ENCODE measurements around the gene NDUFB2.

NDUFB2 gene

DNA sequence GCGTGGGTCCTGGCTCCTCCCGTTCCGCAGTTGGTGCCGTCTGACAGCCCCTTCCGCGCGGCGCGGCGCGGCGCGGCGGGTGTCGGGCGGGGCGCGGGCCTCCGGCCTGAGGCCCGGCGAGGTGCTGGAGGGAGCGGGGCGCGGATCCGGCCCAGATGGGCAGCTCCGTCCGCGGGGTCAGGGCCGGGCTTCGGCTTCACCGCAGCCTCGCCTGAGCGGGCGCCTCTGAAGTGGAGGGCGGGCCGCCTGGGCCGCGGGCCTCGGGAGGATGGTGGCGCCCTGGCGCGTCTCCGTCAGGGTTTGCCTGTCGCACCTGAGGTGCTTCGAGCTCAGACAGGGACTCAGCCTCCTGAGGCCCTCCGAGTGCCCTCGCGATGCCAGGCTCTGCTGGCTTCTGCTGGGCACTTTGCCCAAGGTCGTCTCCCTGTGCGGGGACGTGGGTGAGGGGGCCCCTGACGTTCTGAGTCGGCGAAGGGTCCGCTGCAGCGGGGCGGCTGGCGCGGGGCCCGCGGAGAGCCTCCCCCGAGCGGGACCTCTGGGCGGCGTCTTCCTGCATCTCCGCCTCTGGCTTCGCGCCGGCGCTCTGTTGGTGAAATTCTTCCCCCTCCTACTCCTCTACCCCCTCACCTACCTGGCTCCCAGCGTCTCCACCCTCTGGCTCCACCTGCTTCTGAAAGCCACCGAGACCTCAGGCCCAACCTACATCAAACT lies 23.3 kb upstream of the NDUFB2 start:
- Histone ChIP-seq H3K18ac (ENCODE audit: low read length) (peak overlapping the region; percentile 85), H3K4me3 (ENCODE audit: low read depth, low read length) (peak overlapping the region; percentile 79), H3K4me1 (ENCODE audit: control insufficient read depth in 1 of 2, insufficient read depth in 2 of 2, low read length in 2 of 2) (peaks cover 2 to 5% of the 10 kb centered on the region in 2 experiments), H4K12ac (ENCODE audit: low read depth, low read length) (peak overlapping the region; percentile 70), H2BK12ac (ENCODE audit: low read length) (no peak overlapping the region), H3K4me2 (ENCODE audit: low read length) (peak overlapping the region; percentile 97), H2AK5ac (ENCODE audit: low read length) (no peak overlapping the region), H3K14ac (ENCODE audit: low read length) (peak overlapping the region; percentile 22), H2BK120ac (ENCODE audit: insufficient read depth, low read length, poor library complexity) (peak overlapping the region; percentile 77), H4K91ac (ENCODE audit: low read depth, low read length) (peak overlapping the region; percentile 79), H3K79me1 (ENCODE audit: low read length) (peaks cover 6% of the 10 kb centered on the region), H2BK5ac (ENCODE audit: low read depth, low read length, poor library complexity) (peak overlapping the region; percentile 24), H3K27me3 (ENCODE audit: insufficient read depth, low read length) (no peaks in the 10 kb centered on the region), H3K9me3 (ENCODE audit: insufficient read depth, low read depth, low read length) (no peaks in the 10 kb centered on the region), H4K8ac (ENCODE audit: low read depth, low read length) (peak overlapping the region; percentile 56), H2AFZ (ENCODE audit: insufficient read depth, low read length, poor library complexity) (peak overlapping the region; percentile 83), H3K79me2 (ENCODE audit: control insufficient read depth, insufficient read depth, low read length, poor library complexity) (peaks cover 4% of the 10 kb centered on the region), H3K9ac (ENCODE audit: low read length) (peak overlapping the region; percentile 74), H3K4ac (ENCODE audit: low read depth, low read length) (peak overlapping the region; percentile 59), H3K36me3 (ENCODE audit: control insufficient read depth in 1 of 2, insufficient read depth in 2 of 2, low read length in 2 of 2) (no peaks in the 10 kb centered on the region), H3K23ac (ENCODE audit: low read length) (no peak overlapping the region), H3K27ac (ENCODE audit: low read depth, low read length) (peak overlapping the region; percentile 59)
- peak; percentile 59 to 69 for DNase-seq
- WGBS (ENCODE audit: extremely low coverage, insufficient coverage, insufficient read length): no CpG with 5 or more reads among the region's 72 CpGs

DNA sequence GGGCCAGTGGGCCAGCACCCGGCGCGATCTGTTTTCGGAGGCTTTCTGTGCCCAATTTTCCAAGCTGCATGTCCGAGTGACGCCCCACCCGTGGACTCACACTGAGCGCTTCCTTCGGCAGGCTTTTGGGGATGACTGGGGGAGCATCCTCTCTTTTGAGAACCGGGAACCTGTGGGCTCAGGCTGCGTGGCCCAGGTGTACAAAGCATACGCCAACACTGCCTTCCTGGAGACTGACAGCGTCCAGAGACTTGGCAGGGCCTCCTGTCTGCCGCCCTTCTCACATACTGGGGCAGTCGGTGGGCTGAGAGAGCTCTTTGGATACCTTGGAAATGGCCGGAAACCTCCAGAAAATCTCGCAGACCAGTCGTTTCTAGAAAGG lies 22.7 kb upstream of the NDUFB2 start:
- H3K18ac ChIP-seq (ENCODE audit: low read length): peak overlapping the region; percentile 25
- H3K27me3 ChIP-seq (ENCODE audit: insufficient read depth, low read length): no peaks in the 10 kb centered on the region
- H3K9ac ChIP-seq (ENCODE audit: low read length): no peak overlapping the region
- H3K23ac ChIP-seq (ENCODE audit: low read length): no peak overlapping the region
- H3K79me1 ChIP-seq (ENCODE audit: low read length): peaks cover 6% of the 10 kb centered on the region
- H3K79me2 ChIP-seq (ENCODE audit: control insufficient read depth, insufficient read depth, low read length, poor library complexity): peaks cover 4% of the 10 kb centered on the region
- no peak overlapping the region for H2BK12ac ChIP-seq (ENCODE audit: low read length)
- H2AFZ ChIP-seq (ENCODE audit: insufficient read depth, low read length, poor library complexity): no peak overlapping the region
- H2AK5ac ChIP-seq (ENCODE audit: low read length): no peak overlapping the region
- H2BK120ac ChIP-seq (ENCODE audit: insufficient read depth, low read length, poor library complexity): no peak overlapping the region
- peak overlapping the region; percentile 97 for H3K4me2 ChIP-seq (ENCODE audit: low read length)
- peaks cover 2 to 5% of the 10 kb centered on the region in 2 experiments for H3K4me1 ChIP-seq (ENCODE audit: control insufficient read depth in 1 of 2, insufficient read depth in 2 of 2, low read length in 2 of 2)
- H3K4ac ChIP-seq (ENCODE audit: low read depth, low read length): no peak overlapping the region
- peak overlapping the region; percentile 79 for H3K4me3 ChIP-seq (ENCODE audit: low read depth, low read length)
- peak overlapping the region; percentile 58 for H4K91ac ChIP-seq (ENCODE audit: low read depth, low read length)
- no peak for DNase-seq
- H2BK5ac ChIP-seq (ENCODE audit: low read depth, low read length, poor library complexity): no peak overlapping the region
- H3K27ac ChIP-seq (ENCODE audit: low read depth, low read length): no peak overlapping the region
- no CpG with 5 or more reads among the region's 18 CpGs for whole genome bisulfite sequencing (ENCODE audit: extremely low coverage, insufficient coverage, insufficient read length)
- H3K36me3 ChIP-seq (ENCODE audit: control insufficient read depth in 1 of 2, insufficient read depth in 2 of 2, low read length in 2 of 2): no peaks in the 10 kb centered on the region
- H3K14ac ChIP-seq (ENCODE audit: low read length): peak overlapping the region; percentile 38
- no peak overlapping the region for H4K12ac ChIP-seq (ENCODE audit: low read depth, low read length)
- no peak overlapping the region for H4K8ac ChIP-seq (ENCODE audit: low read depth, low read length)
- H3K9me3 ChIP-seq (ENCODE audit: insufficient read depth, low read depth, low read length): no peaks in the 10 kb centered on the region

DNA sequence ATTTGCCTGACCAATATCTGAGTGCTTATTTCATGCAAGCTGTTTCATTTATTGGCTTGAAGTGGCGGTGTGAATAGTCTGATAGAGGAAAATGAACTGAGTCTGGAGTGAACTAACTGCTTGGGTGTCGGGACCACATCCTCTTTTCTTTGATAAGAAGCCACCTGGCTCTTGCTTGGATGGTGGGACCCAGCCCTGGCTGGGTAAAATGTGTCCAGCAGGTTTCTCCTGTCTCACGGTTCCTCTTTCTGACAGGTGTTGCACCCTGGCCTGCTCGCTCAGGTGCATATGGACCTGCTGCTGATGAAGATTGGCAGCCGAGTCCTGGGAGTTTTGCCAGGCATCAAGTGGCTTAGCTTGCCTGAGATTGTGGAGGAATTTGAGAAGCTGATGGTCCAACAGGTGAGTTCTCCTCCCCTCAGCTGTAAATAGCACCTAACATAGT lies 22.1 kb upstream of the NDUFB2 start:
- Histone ChIP-seq H3K4me1 (ENCODE audit: control insufficient read depth in 1 of 2, insufficient read depth in 2 of 2, low read length in 2 of 2) (peaks cover 2 to 5% of the 10 kb centered on the region in 2 experiments), H2BK12ac (ENCODE audit: low read length) (no peak overlapping the region), H3K27me3 (ENCODE audit: insufficient read depth, low read length) (no peaks in the 10 kb centered on the region), H3K36me3 (ENCODE audit: control insufficient read depth in 1 of 2, insufficient read depth in 2 of 2, low read length in 2 of 2) (peaks cover 4 to 5% of the 10 kb centered on the region in 2 experiments), H2BK120ac (ENCODE audit: insufficient read depth, low read length, poor library complexity) (no peak overlapping the region), H3K18ac (ENCODE audit: low read length) (no peak overlapping the region), H3K4me2 (ENCODE audit: low read length) (no peak overlapping the region), H2AK5ac (ENCODE audit: low read length) (no peak overlapping the region), H3K4ac (ENCODE audit: low read depth, low read length) (no peak overlapping the region), H3K9me3 (ENCODE audit: insufficient read depth, low read depth, low read length) (no peaks in the 10 kb centered on the region), H3K79me1 (ENCODE audit: low read length) (peaks cover 6% of the 10 kb centered on the region), H2AFZ (ENCODE audit: insufficient read depth, low read length, poor library complexity) (no peak overlapping the region), H3K14ac (ENCODE audit: low read length) (no peak overlapping the region), H3K4me3 (ENCODE audit: low read depth, low read length) (no peak overlapping the region), H4K8ac (ENCODE audit: low read depth, low read length) (no peak overlapping the region), H4K12ac (ENCODE audit: low read depth, low read length) (no peak overlapping the region), H3K27ac (ENCODE audit: low read depth, low read length) (no peak overlapping the region), H2BK5ac (ENCODE audit: low read depth, low read length, poor library complexity) (no peak overlapping the region), H3K9ac (ENCODE audit: low read length) (no peak overlapping the region), H3K23ac (ENCODE audit: low read length) (no peak overlapping the region), H3K79me2 (ENCODE audit: control insufficient read depth, insufficient read depth, low read length, poor library complexity) (peaks cover 4% of the 10 kb centered on the region), H4K91ac (ENCODE audit: low read depth, low read length) (no peak overlapping the region)
- WGBS (ENCODE audit: extremely low coverage, insufficient coverage, insufficient read length): no CpG with 5 or more reads among the region's 5 CpGs
- peak in 1 of 2 donors; percentile 25 for DNase-seq

DNA sequence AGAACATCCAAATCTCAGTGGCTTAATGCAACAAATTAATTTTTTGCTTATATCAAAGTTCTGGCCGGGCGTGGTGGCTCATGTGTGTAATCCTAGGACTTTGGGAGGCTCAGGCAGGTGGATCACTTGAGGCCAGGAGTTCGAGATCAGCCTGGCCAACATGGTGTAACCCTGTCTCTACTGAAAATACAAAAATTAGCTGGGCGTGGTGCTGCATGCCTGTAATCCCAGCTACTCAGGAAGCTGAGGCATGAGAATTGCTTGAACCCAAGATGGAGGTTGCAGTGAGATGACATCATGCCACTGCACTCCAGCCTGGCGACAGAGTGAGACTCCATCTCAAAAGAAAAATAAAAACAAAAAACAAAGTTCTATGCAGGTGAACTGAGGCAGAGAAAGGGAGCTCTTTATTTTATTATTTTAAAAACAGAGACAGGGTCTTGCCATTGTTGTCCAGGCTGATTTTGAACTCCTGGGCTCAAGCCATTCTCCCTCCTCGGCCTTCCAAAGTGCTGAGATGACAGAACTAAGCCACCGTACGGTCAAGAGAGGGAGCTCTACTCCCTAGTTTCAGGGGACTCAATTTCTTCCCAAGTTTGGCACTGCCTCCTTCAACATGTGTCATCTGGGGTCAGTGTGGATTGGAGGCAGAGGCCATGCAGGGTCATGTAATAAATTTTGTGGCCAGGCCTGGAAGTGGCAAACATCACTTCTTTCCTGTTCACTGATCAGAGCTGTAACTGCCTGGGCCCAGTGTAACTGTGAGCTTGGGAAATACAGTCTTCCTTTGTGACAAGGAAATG lies 21.4 kb upstream of the NDUFB2 start:
- H3K36me3 ChIP-seq (ENCODE audit: control insufficient read depth in 1 of 2, insufficient read depth in 2 of 2, low read length in 2 of 2): peaks cover 4 to 7% of the 10 kb centered on the region in 2 experiments
- H3K4ac ChIP-seq (ENCODE audit: low read depth, low read length): no peak overlapping the region
- H4K8ac ChIP-seq (ENCODE audit: low read depth, low read length): no peak overlapping the region
- no peak overlapping the region for H3K27ac ChIP-seq (ENCODE audit: low read depth, low read length)
- no peak overlapping the region for H4K91ac ChIP-seq (ENCODE audit: low read depth, low read length)
- no peak overlapping the region for H2BK120ac ChIP-seq (ENCODE audit: insufficient read depth, low read length, poor library complexity)
- H3K23ac ChIP-seq (ENCODE audit: low read length): no peak overlapping the region
- no peak overlapping the region for H3K4me2 ChIP-seq (ENCODE audit: low read length)
- H3K27me3 ChIP-seq (ENCODE audit: insufficient read depth, low read length): no peaks in the 10 kb centered on the region
- DNase-seq: peak in 1 of 2 donors; percentile 34
- no peak overlapping the region for H3K18ac ChIP-seq (ENCODE audit: low read length)
- H3K4me3 ChIP-seq (ENCODE audit: low read depth, low read length): no peak overlapping the region
- H4K12ac ChIP-seq (ENCODE audit: low read depth, low read length): no peak overlapping the region
- H3K79me1 ChIP-seq (ENCODE audit: low read length): peaks cover 6% of the 10 kb centered on the region
- H3K14ac ChIP-seq (ENCODE audit: low read length): no peak overlapping the region
- no CpG with 5 or more reads among the region's 8 CpGs for WGBS (ENCODE audit: extremely low coverage, insufficient coverage, insufficient read length)
- peaks cover 4% of the 10 kb centered on the region for H3K79me2 ChIP-seq (ENCODE audit: control insufficient read depth, insufficient read depth, low read length, poor library complexity)
- peaks cover 2 to 5% of the 10 kb centered on the region in 2 experiments for H3K4me1 ChIP-seq (ENCODE audit: control insufficient read depth in 1 of 2, insufficient read depth in 2 of 2, low read length in 2 of 2)
- no peaks in the 10 kb centered on the region for H3K9me3 ChIP-seq (ENCODE audit: insufficient read depth, low read depth, low read length)
- no peak overlapping the region for H2BK12ac ChIP-seq (ENCODE audit: low read length)
- H2AFZ ChIP-seq (ENCODE audit: insufficient read depth, low read length, poor library complexity): no peak overlapping the region
- no peak overlapping the region for H2AK5ac ChIP-seq (ENCODE audit: low read length)
- no peak overlapping the region for H3K9ac ChIP-seq (ENCODE audit: low read length)
- H2BK5ac ChIP-seq (ENCODE audit: low read depth, low read length, poor library complexity): no peak overlapping the region

All from trophoblast cell (in vitro differentiated cells and primary cell).